GM21529 (cell line): ENCODE data around the gene SARDH.
"Not testable (repeated sequence)": the region's sequence is repeated elsewhere in the genome, so short reads cannot be mapped to it uniquely, and the experiment has no call there.

Experiments used
- ATAC-seq: cut with Tn5 transposase; IDR thresholded peaks from one replicate; pipeline ENCODE4 v1.9.1; 2021; ENCODE audit not compliant: unreplicated experiment

The SARDH gene

GRCh38 chr9:133635533-133636531 is 102.3 kb downstream of the SARDH start, which contains the start of gene DBH:
Gene DBH (plus strand): TSS chr9:133636363. CDS start chr9:133636372, 9 bp downstream.
- ATAC-seq = no peak

GRCh38 chr9:133635098-133635497 is 103.1 kb downstream of the SARDH start:
- ATAC-seq = no peak

- no peak for ATAC-seq
Measured at GRCh38 chr9:133634081-133634691, 104.0 kb downstream of the SARDH start.

GRCh38 chr9:133633681-133634080 is 104.5 kb downstream of the SARDH start:
- no peak for ATAC-seq

- no peak for ATAC-seq
Measured at GRCh38 chr9:133632806-133633680, 105.1 kb downstream of the SARDH start.

- ATAC-seq = no peak
Measured at GRCh38 chr9:133631111-133631510, 107.0 kb downstream of the SARDH start.

GRCh38 chr9:133629221-133630110 is 108.7 kb downstream of the SARDH start:
- ATAC-seq = no peak

GRCh38 chr9:133628766-133629165 is 109.4 kb downstream of the SARDH start:
- ATAC-seq = no peak

- no peak for ATAC-seq
Measured at GRCh38 chr9:133627341-133627740, 110.8 kb downstream of the SARDH start.

GRCh38 chr9:133626008-133626407 is 112.1 kb downstream of the SARDH start:
- ATAC-seq = not testable (repeated sequence)

GRCh38 chr9:133622555-133622954 is 115.6 kb downstream of the SARDH start:
- no peak for ATAC-seq

- ATAC-seq = no peak
Measured at GRCh38 chr9:133621725-133622267, 116.4 kb downstream of the SARDH start.

- no peak for ATAC-seq
Measured at GRCh38 chr9:133619791-133620190, 118.4 kb downstream of the SARDH start.

GRCh38 chr9:133618726-133619125 is 119.4 kb downstream of the SARDH start:
- ATAC-seq = no peak

GRCh38 chr9:133616643-133617405 is 121.3 kb downstream of the SARDH start:
- no peak for ATAC-seq

- ATAC-seq = no peak
Measured at GRCh38 chr9:133615606-133616188, 122.5 kb downstream of the SARDH start.

GRCh38 chr9:133615186-133615585 is 123.0 kb downstream of the SARDH start:
- ATAC-seq = no peak

- ATAC-seq = no peak
Measured at GRCh38 chr9:133614678-133615077, 123.5 kb downstream of the SARDH start.

GRCh38 chr9:133614056-133614455 is 124.1 kb downstream of the SARDH start:
- ATAC-seq = no peak
